Neural progenitor cell (in vitro differentiated cells): ENCODE results near the gene AMFR. TPM values are rescaled to one million over a fixed set of nuclear protein-coding genes. Genes with fewer than 3 reads are reported as not detected.

ENCODE experiments used
- DNase-seq: peaks from one replicate; pipeline ENCODE4 v3.0.0-alpha.2; 2016; ENCODE audit warnings: low spot score
- H2AFZ ChIP-seq: fragments of 200-600 bp; sonication (generic); replicated peaks from 2 replicates; pipeline ENCODE4 v1.6.1; 2016; ENCODE audit warnings: antibody characterized with exemption
- H3F3A ChIP-seq: fragments of 200-600 bp; sonication (generic); 2 replicates; pipeline ENCODE4 v1.6.1; 2016; ENCODE audit warnings: antibody characterized with exemption, low read depth
- H3K27ac ChIP-seq: fragments of 200-600 bp; sonication (generic); 2 replicates; pipeline ENCODE4 v1.5.1; 2016; ENCODE audit warnings: mild to moderate bottlenecking
- H3K27me3 ChIP-seq: fragments of 200-600 bp; sonication (generic); 2 replicates; pipeline ENCODE4 v1.6.1; 2016; ENCODE audit warnings: mild to moderate bottlenecking, moderate library complexity
- H3K36me3 ChIP-seq: fragments of 200-600 bp; sonication (generic); 2 replicates; pipeline ENCODE4 v1.5.1; 2016
- H3K4me1 ChIP-seq: fragments of 200-600 bp; sonication (generic); 2 replicates; pipeline ENCODE4 v1.6.1; 2016; ENCODE audit warnings: mixed run types
- H3K4me2 ChIP-seq: fragments of 200-600 bp; sonication (generic); 2 replicates; pipeline ENCODE4 v1.6.1; 2016
- H3K4me3 ChIP-seq: fragments of 200-600 bp; sonication (generic); 2 replicates; pipeline ENCODE4 v1.5.1; 2016
- H3K79me2 ChIP-seq: fragments of 200-600 bp; sonication (generic); 2 replicates; pipeline ENCODE4 v1.6.1; 2016; ENCODE audit warnings: low read depth
- H3K9ac ChIP-seq: fragments of 200-600 bp; sonication (generic); 2 replicates; pipeline ENCODE4 v1.6.1; 2016
- H3K9me3 ChIP-seq: fragments of 200-600 bp; sonication (generic); 2 replicates; pipeline ENCODE4 v1.5.1; 2016; ENCODE audit warnings: low read depth
- H4K20me1 ChIP-seq: fragments of 200-600 bp; sonication (generic); 2 replicates; pipeline ENCODE4 v1.6.1; 2016; ENCODE audit warnings: low read depth
- H3K27ac Mint-ChIP-seq: 3 replicates; pipeline ENCODE4 v1.8.0; 2021; ENCODE audit warnings: mixed read lengths
- H3K27me3 Mint-ChIP-seq: 2 replicates; pipeline ENCODE4 v1.8.0; 2022; ENCODE audit warnings: low read depth, mild to moderate bottlenecking, inconsistent platforms, moderate library complexity, mixed read lengths; ENCODE audit not compliant: insufficient read depth
- H3K36me3 Mint-ChIP-seq: 3 replicates; pipeline ENCODE4 v1.8.0; 2021; ENCODE audit warnings: mixed read lengths
- H3K4me1 Mint-ChIP-seq: 3 replicates; pipeline ENCODE4 v1.8.0; 2021; ENCODE audit warnings: mixed read lengths
- H3K4me3 Mint-ChIP-seq: 3 replicates; pipeline ENCODE4 v1.8.0; 2021; ENCODE audit warnings: mild to moderate bottlenecking, moderate library complexity, mixed read lengths
- H3K9me3 Mint-ChIP-seq: 3 replicates; pipeline ENCODE4 v1.8.0; 2020; ENCODE audit warnings: mixed read lengths
- EZH2 ChIP-seq: fragments of 200-600 bp; sonication (generic); IDR thresholded peaks from 2 replicates; pipeline ENCODE4 v1.6.1; 2017; ENCODE audit warnings: antibody characterized with exemption, mild to moderate bottlenecking, moderate library complexity
- EZH2phosphoT487 ChIP-seq: fragments of 200-600 bp; sonication (generic); IDR thresholded peaks from 2 replicates; pipeline ENCODE4 v1.6.1; 2017; ENCODE audit warnings: antibody characterized with exemption
- total RNA-seq: library from RNA; depleted of rRNA; stranded (reverse); fragments of >200 nt; gene quantifications from 2 replicates; pipeline ENCODE4 v1.2.3, GENCODE V29; 2015; ENCODE audit warnings: low replicate concordance
- TF ChIP-seq, protein P1 (sequence below): fragments of 200-600 bp; sonication (generic); IDR thresholded peaks from 2 replicates; pipeline ENCODE4 v1.5.1; 2017; ENCODE audit warnings: antibody characterized with exemption, mild to moderate bottlenecking

AMFR gene
- total RNA-seq, 1 donor from 2014 or later = 38.7 TPM

DNA sequence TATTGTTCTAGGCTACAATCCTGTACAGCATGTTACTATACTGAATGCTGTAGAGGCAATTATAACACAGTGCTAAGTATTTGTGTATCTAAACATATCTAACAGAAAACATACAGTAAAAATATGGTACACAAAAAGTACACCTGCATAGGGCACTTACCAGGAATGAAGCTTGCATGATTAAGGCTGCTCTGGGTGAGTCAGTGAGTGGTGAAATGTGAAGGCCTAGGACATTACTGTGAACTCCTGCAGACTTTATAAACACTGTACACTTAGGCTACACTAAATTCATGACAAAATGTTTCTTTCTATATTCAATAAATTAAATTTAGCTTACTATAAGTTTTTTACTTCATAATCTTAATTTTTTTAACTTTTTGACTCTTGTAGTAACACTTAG is 37.1 kb downstream of the AMFR start:
- Histone ChIP-seq H3K27ac (no peak overlapping the region), H3K36me3 (peaks cover 4% of the 10 kb centered on the region), H3K4me3 (no peak overlapping the region), H3K79me2 (no peaks in the 10 kb centered on the region), H3K4me1 (no peaks in the 10 kb centered on the region), H2AFZ (no peak overlapping the region), H3F3A (no peaks in the 10 kb centered on the region), H4K20me1 (no peaks in the 10 kb centered on the region), H3K9ac (no peak overlapping the region), H3K27me3 (no peaks in the 10 kb centered on the region), H3K4me2 (no peak overlapping the region), H3K9me3 (no peaks in the 10 kb centered on the region)
- no peak for DNase-seq
- Mint-ChIP-seq H3K4me3 (no peak overlapping the region), H3K36me3 (peaks cover 62% of the 10 kb centered on the region), H3K4me1 (no peaks in the 10 kb centered on the region), H3K27ac (no peak overlapping the region), H3K9me3 (peaks cover 10% of the 10 kb centered on the region), H3K27me3 (no peaks in the 10 kb centered on the region)
- TF ChIP-seq, protein P1, sequence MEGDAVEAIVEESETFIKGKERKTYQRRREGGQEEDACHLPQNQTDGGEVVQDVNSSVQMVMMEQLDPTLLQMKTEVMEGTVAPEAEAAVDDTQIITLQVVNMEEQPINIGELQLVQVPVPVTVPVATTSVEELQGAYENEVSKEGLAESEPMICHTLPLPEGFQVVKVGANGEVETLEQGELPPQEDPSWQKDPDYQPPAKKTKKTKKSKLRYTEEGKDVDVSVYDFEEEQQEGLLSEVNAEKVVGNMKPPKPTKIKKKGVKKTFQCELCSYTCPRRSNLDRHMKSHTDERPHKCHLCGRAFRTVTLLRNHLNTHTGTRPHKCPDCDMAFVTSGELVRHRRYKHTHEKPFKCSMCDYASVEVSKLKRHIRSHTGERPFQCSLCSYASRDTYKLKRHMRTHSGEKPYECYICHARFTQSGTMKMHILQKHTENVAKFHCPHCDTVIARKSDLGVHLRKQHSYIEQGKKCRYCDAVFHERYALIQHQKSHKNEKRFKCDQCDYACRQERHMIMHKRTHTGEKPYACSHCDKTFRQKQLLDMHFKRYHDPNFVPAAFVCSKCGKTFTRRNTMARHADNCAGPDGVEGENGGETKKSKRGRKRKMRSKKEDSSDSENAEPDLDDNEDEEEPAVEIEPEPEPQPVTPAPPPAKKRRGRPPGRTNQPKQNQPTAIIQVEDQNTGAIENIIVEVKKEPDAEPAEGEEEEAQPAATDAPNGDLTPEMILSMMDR = no peak
- TF ChIP-seq EZH2phosphoT487 = no peak
- no peak for TF ChIP-seq EZH2

DNA sequence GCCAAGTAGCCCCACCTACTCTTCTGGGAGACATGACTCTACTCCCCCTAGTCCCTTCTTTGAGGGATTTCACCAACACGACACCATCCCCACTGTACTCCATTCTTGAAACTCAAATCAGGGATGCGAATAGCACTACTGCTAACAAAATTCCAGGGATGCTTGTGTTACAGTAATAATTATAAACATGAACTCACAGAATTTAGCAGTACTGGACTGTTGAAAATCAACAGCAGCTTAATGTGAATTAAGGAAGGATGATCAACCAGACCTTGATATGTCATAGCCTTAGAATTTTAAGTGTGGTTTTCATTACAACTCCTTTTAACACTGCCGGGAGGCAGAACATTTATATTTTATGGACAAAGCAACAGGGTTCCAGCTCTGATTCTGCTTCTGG is 37.9 kb downstream of the AMFR start:
- H3K27ac ChIP-seq = no peak overlapping the region
- Mint-ChIP-seq H3K9me3 (peaks cover 6% of the 10 kb centered on the region), H3K4me1 (no peaks in the 10 kb centered on the region), H3K4me3 (no peak overlapping the region), H3K27me3 (no peaks in the 10 kb centered on the region), H3K36me3 (peaks cover 62% of the 10 kb centered on the region), H3K27ac (no peak overlapping the region)
- no peaks in the 10 kb centered on the region for H4K20me1 ChIP-seq
- TF ChIP-seq EZH2phosphoT487 = no peak
- TF ChIP-seq, protein P1 = no peak
- TF ChIP-seq EZH2 = no peak
- H3K4me2 ChIP-seq = no peak overlapping the region
- no peak overlapping the region for H3K4me3 ChIP-seq
- no peaks in the 10 kb centered on the region for H3K4me1 ChIP-seq
- H3K27me3 ChIP-seq = no peaks in the 10 kb centered on the region
- no peaks in the 10 kb centered on the region for H3K9me3 ChIP-seq
- H3F3A ChIP-seq = no peaks in the 10 kb centered on the region
- H3K36me3 ChIP-seq = peaks cover 4% of the 10 kb centered on the region
- no peaks in the 10 kb centered on the region for H3K79me2 ChIP-seq
- no peak for DNase-seq
- no peak overlapping the region for H3K9ac ChIP-seq
- H2AFZ ChIP-seq = no peak overlapping the region

DNA sequence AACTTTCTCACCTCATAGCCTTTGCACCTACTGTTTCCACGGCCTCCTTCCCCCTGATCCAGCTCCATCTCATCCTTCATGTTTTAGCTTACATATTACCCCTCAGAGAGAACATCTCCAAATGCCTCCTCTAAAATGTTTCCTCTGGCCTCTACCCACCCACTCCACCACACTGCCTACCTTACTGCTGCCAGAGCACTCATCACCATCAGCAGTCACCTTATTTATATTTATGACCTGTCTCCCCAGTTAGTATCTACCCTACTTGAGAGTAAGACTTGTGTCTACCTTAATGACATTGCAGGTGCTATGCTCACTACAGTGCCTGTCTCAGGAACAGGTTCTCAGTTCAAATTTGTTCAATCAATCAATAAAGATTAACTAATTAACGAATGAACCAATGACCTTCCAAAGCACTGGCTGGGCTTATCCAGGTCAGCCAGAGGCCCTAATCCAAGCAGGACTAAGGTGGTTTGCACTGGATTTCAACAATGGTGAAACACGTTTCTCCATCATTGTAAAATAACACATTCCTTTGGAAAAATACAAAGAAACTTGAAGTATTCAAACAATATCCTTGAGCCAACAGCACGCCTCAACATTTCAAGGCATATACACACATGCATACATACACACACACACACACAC is 41.1 kb downstream of the AMFR start:
- H3K9me3 Mint-ChIP-seq = peaks cover 13% of the 10 kb centered on the region
- Histone ChIP-seq H3K27me3 (no peaks in the 10 kb centered on the region), H3K4me3 (no peak overlapping the region), H3F3A (no peaks in the 10 kb centered on the region), H3K4me1 (no peaks in the 10 kb centered on the region), H3K27ac (no peak overlapping the region), H3K79me2 (no peaks in the 10 kb centered on the region), H3K9me3 (peaks cover 12% of the 10 kb centered on the region), H3K36me3 (peaks cover 10% of the 10 kb centered on the region), H3K9ac (no peak overlapping the region), H4K20me1 (no peaks in the 10 kb centered on the region), H3K4me2 (no peak overlapping the region), H2AFZ (no peak overlapping the region)
- H3K4me1 Mint-ChIP-seq = no peaks in the 10 kb centered on the region
- H3K27me3 Mint-ChIP-seq = no peaks in the 10 kb centered on the region
- TF ChIP-seq EZH2 (no peak), EZH2phosphoT487 (no peak)
- TF ChIP-seq, protein P1 = no peak
- peaks cover 67% of the 10 kb centered on the region for H3K36me3 Mint-ChIP-seq
- DNase-seq = no peak
- no peak overlapping the region for H3K4me3 Mint-ChIP-seq
- no peak overlapping the region for H3K27ac Mint-ChIP-seq
